ENCODE data around the gene SASS6. TPM values are rescaled to one million over a fixed set of nuclear protein-coding genes. Genes with fewer than 3 reads are reported as not detected.

The SASS6 gene
- polyA plus RNA-seq, 1 donor (not counting 4 experiments of a cell fraction or from before 2014, with no cell fraction given) = 2.5 TPM

DNA sequence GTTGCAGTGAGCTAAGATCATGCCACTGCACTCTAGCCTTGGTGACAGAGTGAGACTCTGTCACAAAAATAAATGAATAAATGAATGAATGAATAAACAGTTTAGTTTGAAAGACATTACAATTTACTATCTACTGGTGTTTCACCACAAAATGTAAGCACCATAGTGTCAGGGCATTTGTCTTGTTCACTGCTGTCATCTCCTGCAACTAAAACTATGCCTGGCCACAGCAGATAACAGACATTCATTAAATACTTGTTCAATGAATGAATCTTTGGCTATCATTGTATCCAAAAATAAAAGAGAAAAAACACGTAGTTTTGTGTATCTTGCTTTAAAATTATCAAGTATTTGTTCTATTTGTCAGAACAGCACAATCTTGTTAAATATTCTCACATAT, 32.5 kb downstream of the SASS6 start:
- no peaks in the 10 kb centered on the region for H3K9me1 ChIP-seq (ENCODE audit: control insufficient read depth, extremely low read depth, insufficient read depth, low read length)
- H3K27ac ChIP-seq (ENCODE audit: control insufficient read depth, insufficient read depth, low read length) = no peak overlapping the region
- no peak for FAIRE-seq
- H3K27me3 ChIP-seq (ENCODE audit: control insufficient read depth, extremely low read depth, insufficient read depth, low read length) = no peaks in the 10 kb centered on the region
- no peaks in the 10 kb centered on the region for H3K4me1 ChIP-seq (ENCODE audit: control insufficient read depth, extremely low read depth, insufficient read depth, low read length)
- no peaks in the 10 kb centered on the region for H3K79me2 ChIP-seq (ENCODE audit: control insufficient read depth, insufficient read depth, low read length)
- dilution Hi-C loops (cut with MboI; ENCODE audit: extremely low pct_ligation_motif_present, low sequenced_read_pairs) = no loop called here
- no peak overlapping the region for H2AFZ ChIP-seq (ENCODE audit: control insufficient read depth, low read length)
- no peak overlapping the region for H3K4me2 ChIP-seq (ENCODE audit: control insufficient read depth, extremely low read depth, insufficient read depth, low read depth, low read length)
- DNase-seq (ENCODE audit: low read depth, low spot score) = no peak
- H3K9ac ChIP-seq (ENCODE audit: control insufficient read depth, extremely low read depth, insufficient read depth, low read length) = no peak overlapping the region
- H3K4me3 ChIP-seq (ENCODE audit: control insufficient read depth in 2 of 3, extremely low read depth in 1 of 3, insufficient read depth in 2 of 3, low read depth in 1 of 3, low read length in 3 of 3) = no peak overlapping the region
- no peaks in the 10 kb centered on the region for H3K9me3 ChIP-seq (ENCODE audit: control insufficient read depth, low read depth, low read length)
- H4K20me1 ChIP-seq (ENCODE audit: control insufficient read depth, extremely low read depth, insufficient read depth, low read length) = no peaks in the 10 kb centered on the region
- no peak for TF ChIP-seq EZH2 (IDR thresholded peaks at IDR 0.05; ENCODE audit: low read length)
- TF ChIP-seq, protein P1, sequence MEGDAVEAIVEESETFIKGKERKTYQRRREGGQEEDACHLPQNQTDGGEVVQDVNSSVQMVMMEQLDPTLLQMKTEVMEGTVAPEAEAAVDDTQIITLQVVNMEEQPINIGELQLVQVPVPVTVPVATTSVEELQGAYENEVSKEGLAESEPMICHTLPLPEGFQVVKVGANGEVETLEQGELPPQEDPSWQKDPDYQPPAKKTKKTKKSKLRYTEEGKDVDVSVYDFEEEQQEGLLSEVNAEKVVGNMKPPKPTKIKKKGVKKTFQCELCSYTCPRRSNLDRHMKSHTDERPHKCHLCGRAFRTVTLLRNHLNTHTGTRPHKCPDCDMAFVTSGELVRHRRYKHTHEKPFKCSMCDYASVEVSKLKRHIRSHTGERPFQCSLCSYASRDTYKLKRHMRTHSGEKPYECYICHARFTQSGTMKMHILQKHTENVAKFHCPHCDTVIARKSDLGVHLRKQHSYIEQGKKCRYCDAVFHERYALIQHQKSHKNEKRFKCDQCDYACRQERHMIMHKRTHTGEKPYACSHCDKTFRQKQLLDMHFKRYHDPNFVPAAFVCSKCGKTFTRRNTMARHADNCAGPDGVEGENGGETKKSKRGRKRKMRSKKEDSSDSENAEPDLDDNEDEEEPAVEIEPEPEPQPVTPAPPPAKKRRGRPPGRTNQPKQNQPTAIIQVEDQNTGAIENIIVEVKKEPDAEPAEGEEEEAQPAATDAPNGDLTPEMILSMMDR (optimal IDR thresholded peaks at IDR 0.05 in 1 of 3, IDR thresholded peaks at IDR 0.05 in 1 of 3, conservative IDR thresholded peaks at IDR 0.05 in 1 of 3; ENCODE audit: extremely low read depth in 1 of 3, insufficient read depth in 2 of 3, low read length in 3 of 3) = no peak
- H3K36me3 ChIP-seq (ENCODE audit: control insufficient read depth in 2 of 2, extremely low read depth in 1 of 2, insufficient read depth in 2 of 2, low read length in 2 of 2) = peaks cover 2 to 4% of the 10 kb centered on the region in 2 experiments

DNA sequence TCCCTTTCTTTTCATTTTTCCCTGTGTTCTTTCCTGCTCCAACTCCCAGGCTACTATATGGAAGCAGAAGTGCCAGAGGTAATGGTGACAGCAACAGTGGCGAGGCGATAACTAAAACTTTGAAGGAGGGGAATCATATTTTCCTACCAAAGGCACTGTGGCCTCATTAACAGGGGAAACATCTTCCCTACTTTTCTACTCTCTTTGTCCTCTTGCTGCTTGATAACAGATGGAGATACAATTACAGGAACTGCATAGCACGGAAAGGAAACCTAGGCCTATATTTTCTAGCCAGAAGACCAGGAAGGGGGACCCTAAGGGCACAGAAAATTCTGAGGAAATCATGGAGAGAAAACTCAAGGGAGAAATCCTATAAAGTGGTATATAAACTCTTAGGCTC, 42.3 kb downstream of the SASS6 start:
- Histone ChIP-seq H3K79me2 (ENCODE audit: control insufficient read depth, insufficient read depth, low read length) (no peaks in the 10 kb centered on the region), H3K9ac (ENCODE audit: control insufficient read depth, extremely low read depth, insufficient read depth, low read length) (no peak overlapping the region), H3K4me1 (ENCODE audit: control insufficient read depth, extremely low read depth, insufficient read depth, low read length) (no peaks in the 10 kb centered on the region), H3K9me1 (ENCODE audit: control insufficient read depth, extremely low read depth, insufficient read depth, low read length) (no peaks in the 10 kb centered on the region), H3K9me3 (ENCODE audit: control insufficient read depth, low read depth, low read length) (no peaks in the 10 kb centered on the region), H3K36me3 (ENCODE audit: control insufficient read depth in 2 of 2, extremely low read depth in 1 of 2, insufficient read depth in 2 of 2, low read length in 2 of 2) (peaks cover 1 to 4% of the 10 kb centered on the region in 2 experiments), H3K4me2 (ENCODE audit: control insufficient read depth, extremely low read depth, insufficient read depth, low read depth, low read length) (no peak overlapping the region), H3K4me3 (ENCODE audit: control insufficient read depth in 2 of 3, extremely low read depth in 1 of 3, insufficient read depth in 2 of 3, low read depth in 1 of 3, low read length in 3 of 3) (no peak overlapping the region), H3K27ac (ENCODE audit: control insufficient read depth, insufficient read depth, low read length) (no peak overlapping the region), H3K27me3 (ENCODE audit: control insufficient read depth, extremely low read depth, insufficient read depth, low read length) (no peaks in the 10 kb centered on the region), H2AFZ (ENCODE audit: control insufficient read depth, low read length) (no peak overlapping the region), H4K20me1 (ENCODE audit: control insufficient read depth, extremely low read depth, insufficient read depth, low read length) (no peaks in the 10 kb centered on the region)
- FAIRE-seq (no peak), DNase-seq (ENCODE audit: low read depth, low spot score) (no peak)
- TF ChIP-seq EZH2 (IDR thresholded peaks at IDR 0.05; ENCODE audit: low read length) = no peak
- TF ChIP-seq, protein P1 (optimal IDR thresholded peaks at IDR 0.05 in 1 of 3, IDR thresholded peaks at IDR 0.05 in 1 of 3, conservative IDR thresholded peaks at IDR 0.05 in 1 of 3; ENCODE audit: extremely low read depth in 1 of 3, insufficient read depth in 2 of 3, low read length in 3 of 3) = no peak
- dilution Hi-C loops (cut with MboI; ENCODE audit: extremely low pct_ligation_motif_present, low sequenced_read_pairs) = no loop called here

All from keratinocyte (primary cell).